Activated naive CD4-positive, alpha-beta T cell treated with anti-CD3 and anti-CD28 coated beads, Interleukin-2, amount 50 U/mL, for 72 hours (primary cell): ENCODE measurements around the gene CBARP. TPM values are rescaled to one million over a fixed set of nuclear protein-coding genes. Genes with fewer than 3 reads are reported as not detected.

Experiments
- ATAC-seq, 2 donors: fragments of 150-1000 bp; cut with Tn5 transposase; 2 replicates each; pipeline ENCODE4 v1.10.0; 2021; ENCODE audit warnings: mild to moderate bottlenecking in 2 of 2, moderate library complexity in 2 of 2
- DNase-seq, 2 donors: peaks; one replicate each; pipeline ENCODE4 v3.0.0; 2021 to 2022; ENCODE audit warnings: low spot score in 2 of 2
- H3K27ac Mint-ChIP-seq, 2 donors: one replicate each; pipeline ENCODE4 v1.8.0; 2022; ENCODE audit warnings: mild to moderate bottlenecking in 2 of 2, mixed read lengths in 2 of 2
- H3K36me3 Mint-ChIP-seq, 2 donors: one replicate each; pipeline ENCODE4 v1.8.0; 2022; ENCODE audit warnings: mixed read lengths in 2 of 2
- H3K9me3 Mint-ChIP-seq, 2 donors: one replicate each; pipeline ENCODE4 v1.8.0; 2022; ENCODE audit warnings: mixed read lengths in 2 of 2
- total RNA-seq, 2 donors: library from RNA; stranded (reverse); gene quantifications; one replicate each; pipeline ENCODE4 v1.2.3, GENCODE V29; 2022

Gene CBARP
- total RNA-seq, 2 donors from 2014 or later: 1.0 to 1.6 TPM

DNA sequence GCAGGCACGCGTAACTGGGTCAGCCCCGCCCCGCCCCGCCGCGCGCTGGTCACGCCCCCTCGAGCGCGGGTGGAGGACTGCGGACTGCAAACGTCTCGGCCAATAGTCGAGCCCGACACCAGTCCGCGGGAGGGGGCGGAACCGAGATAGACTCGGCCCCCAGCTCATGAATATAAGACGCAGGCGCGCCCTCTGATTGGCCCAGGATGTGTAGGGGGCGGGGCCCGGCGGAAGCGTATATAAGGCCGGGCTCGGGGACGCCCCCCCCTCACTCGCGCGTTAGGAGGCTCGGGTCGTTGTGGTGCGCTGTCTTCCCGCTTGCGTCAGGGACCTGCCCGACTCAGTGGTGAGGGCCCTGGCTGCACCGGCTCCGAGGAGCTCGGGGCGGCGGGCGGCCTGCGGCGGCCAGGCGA lies 31.3 kb upstream of the CBARP start, which contains the start of gene CIRBP:
TSS of gene CIRBP (plus strand) at position 268 of the 413 bp plus-strand sequence. CDS start 1,602 bp downstream, outside the sequence.
- DNase-seq (peak; percentile 99 to 100), ATAC-seq (peak; percentile 78 to 82)
- Mint-ChIP-seq H3K9me3 (no peaks in the 10 kb centered on the region), H3K36me3 (peaks cover 34 to 37% of the 10 kb centered on the region in 2 donors), H3K27ac (peak within 1 kb of the TSS; percentile 95 to 99)

DNA sequence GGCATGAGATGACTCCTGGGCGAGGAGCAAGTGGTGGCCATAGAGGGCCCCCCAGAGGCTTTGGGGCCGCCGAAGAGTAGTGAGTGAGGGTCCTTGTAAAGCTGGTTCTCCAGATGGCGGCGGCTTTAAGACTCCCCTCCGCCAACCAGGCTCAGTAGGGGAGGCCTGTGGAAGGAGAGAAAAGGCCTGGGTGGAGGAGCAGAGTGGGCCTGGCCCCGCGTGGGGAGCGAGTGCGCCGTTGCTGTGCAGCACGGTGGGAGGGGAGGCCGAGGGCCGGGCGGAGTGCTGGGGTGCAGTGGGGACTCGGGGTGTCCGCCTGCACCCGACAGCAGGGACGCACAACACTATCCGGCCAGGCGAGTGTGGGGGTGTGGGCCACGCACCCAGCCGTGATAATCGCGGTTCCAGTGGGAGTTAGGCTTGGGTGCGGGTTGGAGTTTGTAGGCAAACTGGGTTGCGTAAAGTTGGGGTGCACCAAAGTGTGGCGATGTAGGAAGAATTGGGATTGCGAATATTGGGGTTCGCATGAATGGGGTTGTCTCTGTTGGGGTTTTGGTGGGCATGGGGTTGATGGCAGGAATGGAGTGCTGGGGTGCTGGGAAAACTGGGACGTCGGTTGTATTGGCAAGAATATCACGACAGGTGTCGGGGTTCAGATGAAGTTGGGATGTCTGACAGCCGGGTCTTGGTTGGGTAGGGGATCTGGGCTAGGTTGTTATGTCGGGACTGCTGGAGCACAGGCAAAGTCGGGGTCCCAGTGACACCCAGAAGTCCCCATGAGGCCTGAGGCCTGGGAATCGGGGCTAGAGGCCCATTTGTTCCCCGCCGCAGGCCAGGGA lies 30.6 kb upstream of the CBARP start:
- Mint-ChIP-seq H3K9me3 (no peaks in the 10 kb centered on the region), H3K27ac (peak overlapping the region; percentile 82 to 95), H3K36me3 (peaks cover 31 to 34% of the 10 kb centered on the region in 2 donors)
- ATAC-seq: no peak
- no peak for DNase-seq

DNA sequence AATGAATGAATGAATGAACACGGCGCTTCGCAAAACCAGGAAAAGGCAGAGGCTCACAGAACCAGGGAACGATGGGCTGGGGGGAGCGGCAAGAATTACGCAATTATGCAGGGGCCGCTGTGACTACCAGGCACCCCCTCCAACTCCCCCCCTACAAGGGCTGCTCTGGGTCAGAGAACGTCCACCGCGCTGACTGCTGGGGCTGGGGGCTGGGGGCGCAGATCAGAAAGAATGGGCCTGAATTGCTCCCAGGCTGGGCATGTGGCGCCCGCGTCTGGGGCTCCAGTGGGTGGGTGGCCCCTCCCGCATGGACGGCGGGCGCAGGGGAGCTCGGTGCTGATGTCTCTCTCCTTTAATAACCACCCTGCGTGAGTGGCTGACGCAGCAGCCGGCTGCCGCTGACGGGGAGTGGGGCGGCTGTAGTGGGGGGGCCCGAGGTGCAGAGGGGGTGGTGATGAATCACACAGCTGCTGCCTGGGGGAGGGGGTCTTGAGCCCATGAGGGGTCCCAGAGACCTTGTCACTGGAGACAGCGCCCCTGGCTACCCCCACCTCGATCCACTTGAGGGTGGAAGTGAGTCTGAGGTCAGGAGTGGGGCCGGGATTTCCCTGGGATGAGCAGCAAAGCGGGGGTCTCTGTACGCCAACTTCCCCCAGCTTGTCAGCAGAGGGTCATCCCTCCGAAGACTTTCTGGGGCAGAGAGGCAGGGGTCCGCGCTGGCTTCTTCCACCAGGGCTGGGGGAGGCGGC lies 29.8 kb upstream of the CBARP start:
- Mint-ChIP-seq H3K36me3 (peaks cover 27 to 28% of the 10 kb centered on the region in 2 donors), H3K9me3 (no peaks in the 10 kb centered on the region), H3K27ac (no peak overlapping the region)
- no peak for ATAC-seq
- DNase-seq: no peak

DNA sequence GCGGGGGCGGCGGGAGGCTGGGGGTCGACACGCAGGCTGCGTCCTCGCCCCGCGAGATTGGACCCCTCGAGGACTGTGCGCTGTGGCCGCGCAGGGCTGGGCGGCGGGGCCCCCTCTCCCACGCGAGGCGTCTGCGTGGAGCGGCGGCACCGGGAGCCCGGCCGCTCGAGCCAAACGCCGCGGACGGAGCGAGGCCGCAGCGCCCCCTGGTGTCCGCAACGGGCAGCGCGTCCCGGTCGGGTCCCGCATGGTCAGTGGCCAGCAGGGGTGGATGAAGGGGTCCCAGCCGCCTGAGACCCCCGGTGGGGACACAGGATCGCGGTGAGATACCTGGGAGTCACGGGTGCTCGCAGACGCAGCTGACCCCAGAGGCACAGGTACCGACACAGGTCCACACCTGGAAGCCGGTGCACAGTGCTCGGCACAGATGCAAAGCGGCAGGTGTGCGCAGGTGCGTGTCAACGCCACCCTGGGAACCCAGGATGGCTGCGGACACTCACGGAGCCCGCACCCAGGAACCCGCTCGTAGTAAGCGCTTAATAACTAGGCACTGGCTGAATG lies 29.2 kb upstream of the CBARP start:
- no peaks in the 10 kb centered on the region for H3K9me3 Mint-ChIP-seq
- peak; percentile 82 to 86 for DNase-seq
- peak; percentile 2 to 11 for ATAC-seq
- peaks cover 23% of the 10 kb centered on the region in 2 donors for H3K36me3 Mint-ChIP-seq
- H3K27ac Mint-ChIP-seq: no peak overlapping the region

DNA sequence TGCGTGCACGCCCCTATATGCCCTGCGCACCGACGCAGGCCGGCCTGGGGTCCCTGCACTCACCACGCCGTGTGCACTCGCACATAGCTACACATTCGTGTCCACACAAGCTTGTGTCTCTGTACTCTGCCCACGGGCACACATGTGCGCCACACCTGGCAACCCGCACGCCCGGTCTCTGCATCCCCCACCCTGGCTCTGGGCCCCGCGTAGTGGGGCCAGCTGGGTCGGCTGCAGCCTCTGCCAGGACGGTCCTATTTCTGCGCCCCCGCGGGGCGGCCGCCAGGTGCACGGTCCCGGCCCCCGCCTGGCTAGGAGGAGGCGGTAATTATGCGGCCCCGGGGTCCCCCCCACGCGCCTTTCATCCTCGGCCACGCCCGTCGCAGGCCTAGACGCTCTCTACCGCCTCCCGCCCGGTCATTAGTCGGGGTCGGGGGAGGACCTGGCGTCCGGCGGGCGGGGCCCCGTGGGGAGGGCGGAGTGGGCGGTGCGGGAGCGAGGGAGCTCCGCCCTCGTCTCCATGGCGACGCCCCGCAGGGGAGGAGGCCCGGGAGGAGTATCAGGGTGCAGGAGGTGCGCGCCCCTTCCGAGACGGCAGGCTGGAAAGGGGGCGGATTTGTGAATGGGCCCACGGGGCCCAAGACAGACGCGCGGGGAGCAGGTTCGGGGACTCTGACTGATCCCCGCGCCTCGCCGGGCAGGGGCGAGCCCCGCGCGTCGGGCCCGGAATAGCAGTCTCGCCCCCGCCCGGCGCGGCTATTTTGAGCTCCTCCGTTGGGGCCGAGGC lies 28.5 kb upstream of the CBARP start:
- Mint-ChIP-seq H3K36me3 (peaks cover 23% of the 10 kb centered on the region in 2 donors), H3K9me3 (no peaks in the 10 kb centered on the region), H3K27ac (no peak overlapping the region)
- DNase-seq (peak; percentile 91 to 92), ATAC-seq (peak; percentile 42 to 58)

DNA sequence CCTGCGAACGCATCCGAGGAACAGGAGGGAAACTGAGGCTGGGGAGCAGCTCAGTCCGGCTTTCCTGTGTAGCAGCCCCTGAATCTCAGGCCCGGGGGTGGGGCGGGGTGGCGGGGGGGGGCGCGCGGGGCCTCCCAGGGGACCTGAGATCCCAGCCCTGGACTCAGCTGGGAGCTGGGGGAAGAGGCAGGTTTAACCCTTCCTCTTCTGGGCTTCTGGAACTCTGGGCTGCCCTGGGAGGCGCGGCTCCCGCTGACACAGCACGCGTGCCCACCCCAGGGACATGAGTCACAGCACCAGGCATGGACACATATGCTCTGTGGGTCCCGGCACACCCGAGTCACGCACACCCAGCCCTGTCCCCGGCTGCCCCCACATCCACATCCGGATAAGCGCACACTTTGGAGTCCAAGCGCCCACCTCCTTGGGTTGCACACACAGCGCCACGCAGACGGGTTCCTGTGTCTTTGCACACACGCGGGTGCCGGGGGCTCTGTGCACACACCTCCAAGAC lies 27.9 kb upstream of the CBARP start:
- ATAC-seq (peak; percentile 0 to 33), DNase-seq (peak in 1 of 2 donors; percentile 78)
- no peak overlapping the region for H3K27ac Mint-ChIP-seq
- H3K36me3 Mint-ChIP-seq: peaks cover 18 to 19% of the 10 kb centered on the region in 2 donors
- H3K9me3 Mint-ChIP-seq: no peaks in the 10 kb centered on the region

DNA sequence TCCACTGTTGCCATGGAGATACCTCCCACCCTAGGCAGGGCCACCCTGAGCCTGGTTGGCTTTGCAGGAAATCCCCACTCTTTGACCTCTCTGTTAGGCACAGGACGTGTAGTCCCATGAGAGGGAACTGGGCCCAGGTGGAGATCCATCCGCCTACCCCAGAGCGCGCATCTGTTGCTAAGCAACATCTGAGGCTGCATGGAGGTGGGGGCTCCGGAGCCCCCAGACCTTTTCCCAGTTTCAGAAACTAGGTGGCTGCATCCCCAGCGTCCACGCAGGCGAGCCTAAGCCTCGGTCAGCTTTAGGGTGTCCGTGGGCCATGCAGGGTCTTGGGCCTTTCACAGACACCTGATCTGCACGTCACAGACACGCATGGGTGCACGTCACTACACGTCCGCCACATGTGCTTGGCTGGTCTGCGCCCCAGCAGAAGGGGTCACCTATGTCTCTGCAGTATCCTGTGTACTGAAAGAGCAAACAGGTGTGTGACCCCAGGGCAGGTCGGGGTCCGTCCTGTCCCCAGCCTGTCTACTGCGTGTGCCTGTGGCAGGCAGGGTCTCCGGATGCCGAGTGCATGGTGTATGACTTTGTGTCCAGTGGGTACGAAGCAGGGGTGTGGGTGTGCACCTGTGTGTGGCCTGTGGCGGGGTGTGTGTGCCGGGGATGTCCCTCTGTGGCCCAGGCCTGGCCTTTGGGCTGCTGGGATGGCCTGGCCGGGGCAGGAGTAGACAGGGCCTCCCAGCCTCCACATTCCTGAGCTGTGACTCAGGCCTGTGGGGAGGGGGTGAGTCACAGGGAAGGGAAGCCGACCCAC lies 27.2 kb upstream of the CBARP start:
- peak in 1 of 2 donors; percentile 77 for DNase-seq
- peak in 1 of 2 donors; percentile 2 for ATAC-seq
- H3K36me3 Mint-ChIP-seq: peaks cover 11 to 12% of the 10 kb centered on the region in 2 donors
- H3K9me3 Mint-ChIP-seq: no peaks in the 10 kb centered on the region
- H3K27ac Mint-ChIP-seq: peak overlapping the region in 1 of 2 donors; percentile 47

DNA sequence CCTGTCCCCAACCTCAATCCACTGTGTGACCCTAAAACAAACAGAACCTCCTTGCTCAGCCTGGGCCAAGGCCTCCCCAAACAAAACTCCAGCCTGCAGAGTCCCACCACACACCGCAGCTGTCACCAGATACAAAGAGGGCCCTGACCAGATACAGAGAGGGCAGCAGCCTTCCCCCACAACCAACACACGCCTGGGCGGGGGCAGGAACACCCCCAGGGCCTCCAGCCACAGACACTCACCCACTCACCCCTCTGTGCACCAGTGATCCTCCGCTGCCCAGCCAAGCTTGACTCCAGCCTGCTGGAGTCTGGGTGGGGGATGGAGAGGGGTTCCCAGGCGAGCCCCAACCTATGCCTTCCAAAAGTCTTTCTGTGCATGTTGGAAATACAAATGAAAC lies 25.4 kb upstream of the CBARP start:
- no peak for ATAC-seq
- no peak for DNase-seq
- H3K36me3 Mint-ChIP-seq: peaks cover 9 to 21% of the 10 kb centered on the region in 2 donors
- no peaks in the 10 kb centered on the region for H3K9me3 Mint-ChIP-seq
- H3K27ac Mint-ChIP-seq: peak overlapping the region in 1 of 2 donors; percentile 53

DNA sequence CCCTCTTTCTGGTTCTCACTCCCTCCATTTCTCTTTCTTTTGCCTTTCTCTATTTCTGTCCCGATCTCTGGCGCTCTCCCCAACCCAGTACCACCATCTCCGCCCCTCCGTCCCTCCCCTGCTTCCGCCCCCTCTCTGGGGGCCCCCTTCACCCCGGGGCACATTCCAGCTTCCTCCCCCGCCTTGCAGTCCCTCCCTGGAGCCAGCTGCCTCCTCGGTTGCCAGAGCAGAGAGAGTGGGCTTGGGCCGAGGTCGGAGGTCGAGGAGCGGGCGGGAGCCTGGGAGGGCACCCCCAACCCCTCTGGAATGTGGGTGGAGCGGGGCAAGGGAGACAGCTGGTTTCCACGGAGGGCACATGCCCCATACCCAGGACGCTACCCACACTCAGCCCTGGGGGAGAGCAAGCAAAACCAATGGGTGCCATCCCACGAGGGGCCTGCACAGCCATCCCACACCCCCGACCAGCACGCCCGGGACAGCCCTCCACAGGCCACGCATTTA lies 24.9 kb upstream of the CBARP start:
- H3K9me3 Mint-ChIP-seq: no peaks in the 10 kb centered on the region
- ATAC-seq: no peak
- H3K27ac Mint-ChIP-seq: peak overlapping the region in 1 of 2 donors; percentile 53
- peaks cover 9 to 22% of the 10 kb centered on the region in 2 donors for H3K36me3 Mint-ChIP-seq
- no peak for DNase-seq

DNA sequence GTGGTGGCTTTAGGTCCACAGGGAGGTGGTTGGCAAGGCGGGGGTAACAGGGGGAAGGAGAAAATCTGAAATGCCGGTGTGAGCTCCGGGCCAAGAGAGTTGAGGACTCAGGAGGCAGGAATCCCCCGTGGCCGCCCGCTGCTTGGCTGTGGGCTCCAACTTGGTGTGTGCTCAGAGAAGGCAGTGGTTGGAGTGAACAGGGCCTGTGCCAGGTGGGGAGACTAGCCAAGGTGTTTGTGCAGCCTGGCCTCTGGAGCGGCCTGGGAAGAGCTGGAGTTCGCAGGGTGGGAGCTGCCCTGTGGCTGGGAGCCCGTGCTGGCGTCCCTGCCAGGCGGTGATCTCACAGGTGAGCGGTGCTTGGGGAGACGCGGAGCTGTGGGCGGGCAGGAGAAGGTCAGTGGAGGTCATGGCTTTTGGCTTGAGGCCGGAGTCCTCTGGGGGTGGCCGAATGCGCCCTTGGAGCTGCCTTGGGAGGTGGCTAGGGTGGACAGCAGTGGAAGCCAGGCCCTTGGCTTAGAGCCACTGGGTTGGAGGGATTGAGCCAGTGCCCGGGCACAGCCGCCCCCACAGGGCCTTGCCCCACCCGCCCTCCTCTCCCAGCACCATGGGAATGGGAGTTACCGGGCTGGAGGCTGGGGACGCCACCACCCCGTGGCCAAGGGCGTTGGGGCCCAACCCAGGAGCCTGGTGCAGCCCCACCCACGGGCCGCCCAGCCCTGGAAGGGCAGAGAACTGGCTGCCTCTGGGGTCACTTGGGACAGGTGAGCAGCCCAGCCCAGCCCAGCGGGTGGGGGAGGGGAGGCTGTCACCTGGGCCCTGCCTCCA lies 24.2 kb upstream of the CBARP start:
- Mint-ChIP-seq H3K36me3 (peaks cover 9 to 25% of the 10 kb centered on the region in 2 donors), H3K9me3 (no peaks in the 10 kb centered on the region), H3K27ac (peak overlapping the region; percentile 92 to 97)
- DNase-seq: no peak
- ATAC-seq: no peak

DNA sequence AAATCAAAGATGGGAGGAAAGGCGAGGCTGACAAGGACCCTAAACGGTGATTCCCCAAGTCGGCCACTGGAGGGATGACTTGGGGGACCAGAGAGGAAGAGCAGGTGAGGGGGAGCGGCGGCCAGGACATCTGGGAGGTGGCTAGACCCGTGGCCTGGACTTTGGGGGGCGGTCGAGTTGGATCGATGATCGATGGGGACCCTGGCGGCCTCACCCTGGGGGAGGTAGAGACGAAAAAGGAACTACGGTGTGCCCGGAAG lies 23.7 kb upstream of the CBARP start:
- H3K36me3 Mint-ChIP-seq: peaks cover 9 to 25% of the 10 kb centered on the region in 2 donors
- no peaks in the 10 kb centered on the region for H3K9me3 Mint-ChIP-seq
- ATAC-seq (no peak), DNase-seq (no peak)
- H3K27ac Mint-ChIP-seq: peak overlapping the region; percentile 92 to 97

DNA sequence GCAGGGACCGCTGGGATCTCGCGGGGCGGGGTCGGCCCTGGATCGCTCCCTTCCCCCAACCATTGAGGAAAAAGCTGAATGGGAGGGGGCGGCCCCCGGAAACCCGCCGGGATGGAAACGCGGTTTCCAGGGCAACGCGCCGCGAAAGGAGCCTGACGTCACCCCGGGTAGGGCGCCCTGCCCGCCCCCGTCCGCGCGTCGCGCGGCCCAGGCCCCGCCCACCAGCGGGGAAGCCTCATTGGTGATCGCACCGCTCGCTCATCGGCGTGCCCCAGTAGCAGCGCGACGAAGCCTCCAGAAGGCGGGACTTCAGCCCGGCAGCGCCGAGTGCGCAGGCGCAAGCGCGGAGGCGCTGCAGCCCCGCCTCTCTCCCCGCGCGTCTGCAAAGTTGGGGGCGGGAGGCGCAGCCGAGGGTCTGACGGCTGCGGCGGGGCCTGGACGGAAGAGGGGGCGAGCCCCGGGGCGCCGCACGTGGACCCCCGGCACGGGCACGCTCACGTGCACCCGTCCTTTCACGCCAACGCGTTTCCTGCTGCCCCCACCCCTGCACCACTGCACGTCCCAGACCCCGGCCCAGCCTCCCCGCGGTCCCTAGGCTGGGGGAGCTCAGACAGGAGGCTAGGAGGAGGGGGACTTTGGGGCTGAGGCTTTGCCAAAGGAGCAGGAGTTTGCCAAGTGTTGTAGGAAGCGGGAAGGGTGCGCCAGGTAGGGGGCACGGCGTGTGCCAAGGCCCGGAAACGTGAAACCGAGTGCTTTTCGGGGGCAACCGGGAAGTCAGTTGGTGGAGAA lies 23.1 kb upstream of the CBARP start:
- DNase-seq (peak; percentile 98 to 99), ATAC-seq (peak; percentile 79 to 87)
- peaks cover 9 to 25% of the 10 kb centered on the region in 2 donors for H3K36me3 Mint-ChIP-seq
- H3K27ac Mint-ChIP-seq: peak overlapping the region; percentile 92 to 97
- no peaks in the 10 kb centered on the region for H3K9me3 Mint-ChIP-seq

DNA sequence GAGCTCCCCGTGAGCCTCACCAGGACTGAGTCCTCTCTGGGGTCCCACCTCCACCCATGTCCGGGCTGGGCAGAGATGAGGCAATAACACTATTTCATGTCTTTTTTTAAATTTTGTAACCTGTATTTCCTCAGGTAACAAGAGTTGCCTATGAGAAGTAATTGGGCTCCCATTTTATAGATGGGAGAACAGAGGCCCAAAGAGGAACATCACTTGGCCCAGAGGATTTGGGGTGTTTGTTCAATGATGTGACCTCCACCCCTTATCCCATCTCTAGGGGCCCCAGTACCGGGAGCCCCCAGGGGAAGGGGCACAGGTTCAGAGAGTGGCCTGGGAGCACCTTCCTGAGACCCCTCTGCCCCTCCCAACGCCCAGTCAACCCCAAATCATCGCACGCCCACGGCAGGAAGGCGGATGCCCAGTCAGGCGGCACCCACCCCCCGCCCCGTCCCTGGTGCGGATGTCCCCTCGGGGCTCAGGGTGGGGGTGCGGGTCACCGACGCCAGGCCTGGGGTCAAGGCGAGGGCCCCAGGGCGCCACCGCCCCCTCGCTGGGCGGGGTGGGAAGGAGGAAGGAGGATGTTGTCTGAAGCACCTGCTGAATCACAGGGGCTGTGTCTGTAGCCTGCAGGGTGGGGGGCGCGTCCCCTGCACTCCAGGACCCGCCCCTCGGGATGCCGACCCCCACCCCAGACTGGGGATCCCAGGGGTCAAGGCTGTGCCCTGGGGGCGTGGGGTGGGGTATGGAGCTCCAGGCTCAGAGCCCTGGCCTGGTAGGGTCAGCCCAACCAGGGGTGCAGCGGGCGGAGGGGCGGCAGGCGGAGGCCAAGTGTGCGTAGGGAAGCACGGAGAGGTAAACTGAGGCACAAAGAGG lies 22.3 kb upstream of the CBARP start:
- H3K36me3 Mint-ChIP-seq: peaks cover 10 to 25% of the 10 kb centered on the region in 2 donors
- H3K9me3 Mint-ChIP-seq: no peaks in the 10 kb centered on the region
- DNase-seq (peak in 1 of 2 donors; percentile 85), ATAC-seq (peak; percentile 38 to 47)
- peak overlapping the region; percentile 92 to 96 for H3K27ac Mint-ChIP-seq
